Measurements from ENCODE around the gene WSCD2. TPM values are rescaled to one million over a fixed set of nuclear protein-coding genes. Genes with fewer than 3 reads are reported as not detected.

The WSCD2 gene
- 0.04 TPM in 1 of 2 replicates, not detected in the other for total RNA-seq

DNA sequence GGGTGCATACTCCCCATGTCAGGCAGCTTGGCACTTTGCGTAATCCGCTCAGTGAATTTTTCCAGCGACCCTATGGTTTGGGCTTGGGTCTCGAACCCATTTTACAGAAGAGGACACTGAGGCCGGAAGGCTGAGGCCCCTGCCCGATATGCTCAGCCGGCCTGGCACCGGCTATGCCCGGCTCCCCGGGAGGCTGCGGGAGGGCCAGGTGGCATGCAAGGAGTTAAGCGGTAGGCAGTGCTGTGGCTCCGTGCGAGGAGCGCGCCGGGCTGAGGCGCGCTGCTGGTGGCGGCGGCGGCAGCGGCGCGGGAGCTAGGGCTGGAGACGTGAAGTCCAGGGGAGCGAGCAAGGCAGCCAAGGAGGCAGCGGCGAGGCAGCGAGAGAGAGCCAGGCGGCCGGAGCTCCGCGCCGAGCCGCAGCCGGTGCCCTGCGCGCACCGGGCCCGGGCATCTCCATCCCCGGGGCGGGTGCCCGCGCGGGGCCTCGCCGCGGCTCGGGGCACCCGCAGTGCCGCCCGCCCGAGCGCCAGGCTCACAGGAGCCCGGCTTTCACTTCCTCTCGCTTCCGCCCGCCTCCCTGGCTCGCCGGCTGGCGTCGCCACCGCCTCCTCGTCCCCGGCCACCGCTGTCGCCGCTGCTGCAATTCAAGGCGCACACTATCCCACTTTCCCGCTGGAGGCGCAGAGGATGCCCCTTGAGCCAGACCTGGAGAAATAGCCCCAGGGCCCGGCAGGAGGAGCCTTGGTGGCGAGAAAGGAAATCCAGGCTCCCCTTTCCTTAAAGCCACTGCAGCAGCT lies at the start of gene WSCD2:
TSS of gene WSCD2 (plus strand) at position 272 of the 796 bp plus-strand sequence. CDS start 66,545 bp downstream, outside the sequence.
- TF ChIP-seq, protein P1, sequence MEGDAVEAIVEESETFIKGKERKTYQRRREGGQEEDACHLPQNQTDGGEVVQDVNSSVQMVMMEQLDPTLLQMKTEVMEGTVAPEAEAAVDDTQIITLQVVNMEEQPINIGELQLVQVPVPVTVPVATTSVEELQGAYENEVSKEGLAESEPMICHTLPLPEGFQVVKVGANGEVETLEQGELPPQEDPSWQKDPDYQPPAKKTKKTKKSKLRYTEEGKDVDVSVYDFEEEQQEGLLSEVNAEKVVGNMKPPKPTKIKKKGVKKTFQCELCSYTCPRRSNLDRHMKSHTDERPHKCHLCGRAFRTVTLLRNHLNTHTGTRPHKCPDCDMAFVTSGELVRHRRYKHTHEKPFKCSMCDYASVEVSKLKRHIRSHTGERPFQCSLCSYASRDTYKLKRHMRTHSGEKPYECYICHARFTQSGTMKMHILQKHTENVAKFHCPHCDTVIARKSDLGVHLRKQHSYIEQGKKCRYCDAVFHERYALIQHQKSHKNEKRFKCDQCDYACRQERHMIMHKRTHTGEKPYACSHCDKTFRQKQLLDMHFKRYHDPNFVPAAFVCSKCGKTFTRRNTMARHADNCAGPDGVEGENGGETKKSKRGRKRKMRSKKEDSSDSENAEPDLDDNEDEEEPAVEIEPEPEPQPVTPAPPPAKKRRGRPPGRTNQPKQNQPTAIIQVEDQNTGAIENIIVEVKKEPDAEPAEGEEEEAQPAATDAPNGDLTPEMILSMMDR (IDR thresholded peaks at IDR 0.05; ENCODE audit: insufficient read depth, low read length, poor library complexity, severe bottlenecking), result peak; percentile 14
- no peak for DNase-seq (ENCODE audit: low read depth)
- Histone ChIP-seq H3K27me3 (ENCODE audit: control insufficient read depth, insufficient read depth, low read length) (peaks cover 29% of the 10 kb centered on the region), H3K4me3 (ENCODE audit: low read depth, low read length) (no peak within 1 kb of the TSS), H3K36me3 (ENCODE audit: control insufficient read depth, insufficient read depth, low read length) (no peaks in the 10 kb centered on the region)

DNA sequence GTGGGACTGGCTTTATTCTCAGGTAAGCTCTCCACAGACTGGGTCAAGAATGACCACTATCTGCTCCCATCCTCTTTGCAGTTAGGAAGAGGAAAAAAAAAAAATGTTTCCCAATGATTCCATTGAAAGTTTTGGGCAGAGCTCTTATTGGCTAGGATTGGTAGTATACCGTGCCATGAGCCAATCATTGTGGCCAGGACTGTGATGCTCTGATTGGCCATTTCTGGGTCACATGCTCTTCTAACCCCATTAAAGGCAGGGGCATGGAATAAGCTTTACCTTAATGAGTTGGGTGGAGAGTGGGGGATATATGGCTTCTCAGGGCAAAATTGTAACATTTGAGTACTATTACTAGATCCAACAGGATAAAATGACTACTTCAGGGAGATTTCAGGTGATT lies 49.4 kb upstream of the WSCD2 start:
- Histone ChIP-seq H3K36me3 (ENCODE audit: control insufficient read depth, insufficient read depth, low read length) (no peaks in the 10 kb centered on the region), H3K4me3 (ENCODE audit: low read depth, low read length) (no peak overlapping the region), H3K27me3 (ENCODE audit: control insufficient read depth, insufficient read depth, low read length) (no peaks in the 10 kb centered on the region)
- no peak for DNase-seq (ENCODE audit: low read depth)
- TF ChIP-seq, protein P1 (IDR thresholded peaks at IDR 0.05; ENCODE audit: insufficient read depth, low read length, poor library complexity, severe bottlenecking), result no peak

DNA sequence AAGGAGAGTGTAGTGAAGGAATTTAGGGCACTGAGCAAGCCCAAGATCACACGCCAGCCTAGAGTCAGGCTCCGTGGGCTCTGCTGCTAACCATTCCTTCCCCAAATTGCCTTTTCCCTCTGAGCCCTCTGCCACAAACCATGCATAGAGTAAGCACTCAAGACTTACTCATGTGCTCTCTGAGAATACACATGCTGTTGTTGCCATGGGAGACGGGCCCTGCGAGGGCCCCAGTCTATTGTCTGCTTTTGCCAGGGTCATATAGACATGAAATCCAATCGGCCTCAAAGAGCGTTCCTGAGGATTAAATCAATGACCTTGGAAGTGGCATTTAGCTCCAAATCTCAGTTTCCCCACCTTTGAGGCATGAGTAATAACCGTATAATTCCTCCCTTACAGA lies 48.7 kb upstream of the WSCD2 start:
- no peaks in the 10 kb centered on the region for H3K27me3 ChIP-seq (ENCODE audit: control insufficient read depth, insufficient read depth, low read length)
- TF ChIP-seq, protein P1 (IDR thresholded peaks at IDR 0.05; ENCODE audit: insufficient read depth, low read length, poor library complexity, severe bottlenecking), result no peak
- no peak overlapping the region for H3K4me3 ChIP-seq (ENCODE audit: low read depth, low read length)
- no peaks in the 10 kb centered on the region for H3K36me3 ChIP-seq (ENCODE audit: control insufficient read depth, insufficient read depth, low read length)
- DNase-seq (ENCODE audit: low read depth), result no peak

DNA sequence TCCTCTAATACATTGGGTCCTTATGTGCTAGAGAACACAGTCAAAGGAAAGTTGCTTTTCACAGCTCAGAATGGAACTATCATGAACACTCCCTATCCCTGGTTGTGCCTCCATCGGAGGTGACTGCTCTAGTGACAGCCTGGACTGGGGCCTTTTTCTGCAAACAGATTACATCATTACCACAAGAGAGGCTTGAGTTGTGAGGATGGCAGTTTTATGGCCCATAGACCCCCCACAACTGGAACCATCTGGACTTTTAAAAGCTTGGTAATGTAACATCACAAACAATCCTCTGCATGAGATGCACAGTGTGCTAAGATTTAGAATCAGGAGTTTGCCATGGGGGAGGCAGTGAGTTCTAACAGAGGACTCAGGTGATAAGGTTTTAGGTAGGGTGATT lies 46.6 kb upstream of the WSCD2 start:
- TF ChIP-seq, protein P1 (IDR thresholded peaks at IDR 0.05; ENCODE audit: insufficient read depth, low read length, poor library complexity, severe bottlenecking), result no peak
- DNase-seq (ENCODE audit: low read depth), result no peak
- H3K36me3 ChIP-seq (ENCODE audit: control insufficient read depth, insufficient read depth, low read length), result no peaks in the 10 kb centered on the region
- H3K4me3 ChIP-seq (ENCODE audit: low read depth, low read length), result no peak overlapping the region
- H3K27me3 ChIP-seq (ENCODE audit: control insufficient read depth, insufficient read depth, low read length), result no peaks in the 10 kb centered on the region

DNA sequence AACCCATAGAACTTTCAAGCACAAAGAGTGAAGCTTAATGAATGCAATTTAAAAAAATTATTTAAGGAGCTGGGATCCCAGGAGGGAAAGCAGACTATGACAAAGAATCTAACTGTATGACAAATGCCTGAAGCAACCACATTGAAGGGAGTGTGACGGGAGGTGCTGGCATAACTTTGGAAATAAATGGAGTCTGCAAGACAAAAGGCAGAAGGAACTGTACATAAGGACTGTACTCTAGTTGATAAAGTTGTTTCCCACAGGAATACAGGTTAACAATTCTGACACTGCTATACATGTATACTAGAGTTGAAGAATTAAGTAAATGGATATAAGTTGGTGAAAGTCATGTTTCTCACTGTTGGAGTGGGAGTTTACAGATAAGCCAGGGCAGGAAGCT lies 41.2 kb upstream of the WSCD2 start:
- Histone ChIP-seq H3K27me3 (ENCODE audit: control insufficient read depth, insufficient read depth, low read length) (no peaks in the 10 kb centered on the region), H3K36me3 (ENCODE audit: control insufficient read depth, insufficient read depth, low read length) (no peaks in the 10 kb centered on the region), H3K4me3 (ENCODE audit: low read depth, low read length) (no peak overlapping the region)
- TF ChIP-seq, protein P1 (IDR thresholded peaks at IDR 0.05; ENCODE audit: insufficient read depth, low read length, poor library complexity, severe bottlenecking), result no peak
- no peak for DNase-seq (ENCODE audit: low read depth)
